DOHH2 (cell line): Measurements from ENCODE around the gene MTG1.

ENCODE experiments used
- H3F3A ChIP-seq: fragments of 200-600 bp; sonication (generic), shearing (Covaris generic); 2 replicates; pipeline ENCODE4 v1.6.0; 2016; ENCODE audit warnings: antibody characterized with exemption, mild to moderate bottlenecking; ENCODE audit not compliant: control insufficient read depth, insufficient read depth
- H3K27ac ChIP-seq: fragments of 200-600 bp; sonication (generic); 2 replicates; pipeline ENCODE4 v1.5.1; 2014; ENCODE audit warnings: low read depth, mild to moderate bottlenecking, low read length, moderate library complexity
- H3K27me3 ChIP-seq: fragments of 200-600 bp; sonication (generic); 2 replicates; pipeline ENCODE4 v1.6.1; 2014; ENCODE audit warnings: mild to moderate bottlenecking, low read length, mixed read lengths; ENCODE audit not compliant: control insufficient read depth
- H3K36me3 ChIP-seq: fragments of 200-600 bp; sonication (generic); 2 replicates; pipeline ENCODE4 v1.6.1; 2014; ENCODE audit warnings: mild to moderate bottlenecking, low read length, moderate library complexity, mixed read lengths; ENCODE audit not compliant: control insufficient read depth
- H3K4me1 ChIP-seq: fragments of 200-600 bp; sonication (generic); 2 replicates; pipeline ENCODE4 v1.6.1; 2014; ENCODE audit warnings: mild to moderate bottlenecking, low read length, mixed read lengths; ENCODE audit not compliant: control insufficient read depth
- H3K4me2 ChIP-seq: fragments of 200-600 bp; sonication (generic); 2 replicates; pipeline ENCODE4 v1.6.0; 2014; ENCODE audit warnings: mild to moderate bottlenecking, low read length, moderate library complexity
- H3K4me3 ChIP-seq: fragments of 200-600 bp; sonication (generic); 2 replicates; pipeline ENCODE4 v1.5.1; 2014; ENCODE audit warnings: mild to moderate bottlenecking, low read length, mixed read lengths
- H3K79me2 ChIP-seq: fragments of 200-600 bp; sonication (generic); 2 replicates; pipeline ENCODE4 v1.6.1; 2014; ENCODE audit warnings: mild to moderate bottlenecking, low read length, mixed read lengths; ENCODE audit not compliant: control insufficient read depth
- H3K9me2 ChIP-seq: fragments of 200-600 bp; sonication (generic); replicated peaks from 2 replicates; pipeline ENCODE4 v1.6.1; 2014; ENCODE audit warnings: mild to moderate bottlenecking, low read length, mixed read lengths; ENCODE audit not compliant: control insufficient read depth
- H3K9me3 ChIP-seq: fragments of 200-600 bp; sonication (generic); 2 replicates; pipeline ENCODE4 v1.6.1; 2014; ENCODE audit warnings: antibody characterized with exemption, low read length, mixed read lengths; ENCODE audit not compliant: control insufficient read depth, insufficient read depth
- H4K20me1 ChIP-seq: fragments of 200-600 bp; sonication (generic); 2 replicates; pipeline ENCODE4 v1.6.0; 2014; ENCODE audit warnings: low read depth, mild to moderate bottlenecking, antibody characterized with exemption, low read length, moderate library complexity; ENCODE audit not compliant: control insufficient read depth, insufficient read depth
- EZH2phosphoT487 ChIP-seq: fragments of 200-600 bp; sonication (generic); IDR thresholded peaks from 2 replicates; pipeline ENCODE4 v1.6.1; 2017; ENCODE audit warnings: borderline replicate concordance, mild to moderate bottlenecking, antibody characterized with exemption, low read length, moderate library complexity, mixed read lengths
- TF ChIP-seq, protein P1 (sequence below): fragments of 200-600 bp; sonication (generic); IDR thresholded peaks from one replicate; pipeline ENCODE4 v1.5.1; 2014; ENCODE audit warnings: antibody characterized with exemption, mild to moderate bottlenecking, low read depth, low read length; ENCODE audit not compliant: poor library complexity, severe bottlenecking

MTG1 gene

DNA sequence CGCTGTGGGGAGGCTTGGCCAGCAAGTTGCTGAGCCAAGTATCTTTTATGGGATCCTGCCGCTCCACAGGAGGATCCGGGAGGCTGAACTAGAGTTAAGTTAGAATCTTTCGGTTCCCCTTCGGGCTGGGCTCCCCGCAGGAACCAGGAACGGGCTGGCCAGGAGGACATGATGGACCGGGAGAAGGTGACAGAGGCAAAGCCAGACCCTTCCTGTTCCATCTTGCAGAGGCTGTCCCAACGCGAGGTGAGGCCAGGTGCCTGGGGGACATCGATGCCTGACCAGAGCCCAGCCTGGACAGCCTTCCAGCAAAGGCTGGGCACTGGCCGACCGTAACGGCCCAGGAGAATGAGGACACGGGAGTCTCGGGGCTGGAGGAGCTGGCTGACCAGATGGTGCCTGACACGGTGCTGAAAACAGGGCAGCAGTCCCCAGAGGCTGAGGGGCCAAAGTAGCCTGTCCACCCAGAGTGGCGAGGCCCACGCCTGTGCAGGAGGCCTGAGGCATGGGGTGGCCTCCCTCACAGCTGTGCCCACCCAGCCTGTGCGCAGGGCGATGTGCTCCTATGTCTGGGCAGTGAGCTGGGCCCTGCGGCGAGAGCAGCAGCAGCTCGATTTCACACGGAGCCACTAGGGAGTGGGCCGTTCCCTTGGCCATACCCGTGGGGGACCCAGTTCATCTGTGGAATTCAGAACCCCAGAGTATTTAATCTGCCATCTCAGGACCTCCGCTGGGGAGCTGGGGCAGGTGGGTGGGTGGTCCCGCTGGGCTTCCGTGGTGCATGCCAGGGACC lies 16.7 kb upstream of the MTG1 start:
- Histone ChIP-seq H3F3A (peaks cover 5% of the 10 kb centered on the region; the same call in 1 of the 2 replicates), H3K4me3 (no peak overlapping the region), H3K9me2 (no peaks in the 10 kb centered on the region), H3K36me3 (no peaks in the 10 kb centered on the region), H4K20me1 (no peaks in the 10 kb centered on the region), H3K79me2 (no peaks in the 10 kb centered on the region), H3K4me1 (peaks cover 28% of the 10 kb centered on the region), H3K4me2 (peak overlapping the region; percentile 100; the same call in 1 of the 2 replicates), H3K9me3 (no peaks in the 10 kb centered on the region), H3K27ac (no peak overlapping the region), H3K27me3 (peaks cover 16% of the 10 kb centered on the region; the same call in 1 of the 2 replicates)
- no peak for TF ChIP-seq EZH2phosphoT487

DNA sequence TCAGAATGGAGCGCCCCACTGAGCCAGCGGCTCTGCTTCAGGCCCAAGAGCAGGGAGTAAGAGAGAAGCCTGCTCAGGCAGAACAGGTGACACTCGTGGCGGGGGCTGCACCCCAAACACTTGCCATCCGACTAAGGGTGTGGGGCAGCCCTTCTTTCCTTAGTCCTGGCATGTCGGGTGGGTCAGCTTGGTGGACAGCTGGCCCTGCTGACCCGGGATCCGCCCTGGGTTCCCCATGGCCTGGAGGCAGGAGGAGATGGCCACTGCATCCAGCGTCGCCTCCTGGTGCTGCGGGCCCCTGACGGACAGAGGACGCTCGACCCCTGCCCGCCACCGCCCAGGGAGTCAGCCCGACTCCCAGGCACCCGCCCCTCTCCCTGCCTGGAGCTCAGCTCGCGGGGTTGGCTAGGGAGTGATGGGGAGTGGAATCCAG lies 16.1 kb upstream of the MTG1 start:
- no peaks in the 10 kb centered on the region for H3K9me2 ChIP-seq

DNA sequence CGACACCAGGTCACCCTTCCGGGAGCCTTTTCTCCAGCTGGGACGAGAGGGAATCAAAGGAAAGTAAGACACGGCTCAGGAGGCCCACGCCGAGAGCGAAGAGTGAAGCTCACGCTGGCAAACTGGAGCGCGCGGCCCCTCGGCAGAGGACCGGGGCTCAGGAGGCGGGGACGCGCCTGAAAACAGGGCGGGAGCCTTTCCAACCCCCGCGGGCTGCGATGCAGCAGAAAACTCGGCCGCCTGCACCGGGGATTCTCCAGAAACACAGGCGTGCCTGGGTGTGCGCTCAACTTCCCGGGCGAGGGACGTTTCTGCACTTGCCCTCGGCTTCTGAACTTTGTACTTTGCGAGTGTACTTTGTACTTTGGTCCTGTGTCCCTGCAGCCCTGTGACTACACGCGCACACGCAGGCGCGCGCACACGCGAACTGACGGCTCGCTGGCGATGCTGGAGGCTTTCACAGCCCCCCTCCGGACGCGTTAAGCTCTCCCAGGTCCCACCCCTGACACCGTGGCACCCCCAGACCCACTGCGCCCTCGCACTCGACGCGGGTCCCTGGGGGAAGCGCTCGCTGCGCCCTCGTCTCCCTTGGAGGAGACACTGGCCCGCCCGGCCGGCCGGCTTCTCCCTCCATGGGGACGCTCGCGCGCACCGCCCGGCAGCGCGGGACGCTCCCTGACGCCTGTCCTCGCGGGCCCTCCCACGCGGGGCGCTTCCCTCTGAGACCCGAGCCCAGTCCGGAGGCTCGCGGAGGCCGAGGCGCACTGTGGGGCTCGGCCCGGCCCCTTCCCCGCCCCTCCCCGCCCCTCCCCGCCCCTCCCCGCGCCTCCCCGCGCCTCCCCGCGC lies 15.5 kb upstream of the MTG1 start:
- Histone ChIP-seq H4K20me1 (no peaks in the 10 kb centered on the region), H3K79me2 (no peaks in the 10 kb centered on the region), H3K27me3 (peaks cover 16% of the 10 kb centered on the region; the same call in 1 of the 2 replicates), H3K27ac (no peak overlapping the region), H3K36me3 (no peaks in the 10 kb centered on the region), H3K4me3 (peak overlapping the region; percentile 83), H3K9me2 (no peaks in the 10 kb centered on the region), H3K4me2 (peak overlapping the region; percentile 100), H3K9me3 (no peaks in the 10 kb centered on the region), H3K4me1 (peaks cover 24% of the 10 kb centered on the region), H3F3A (peaks cover 5% of the 10 kb centered on the region; the same call in 1 of the 2 replicates)
- TF ChIP-seq, protein P1, sequence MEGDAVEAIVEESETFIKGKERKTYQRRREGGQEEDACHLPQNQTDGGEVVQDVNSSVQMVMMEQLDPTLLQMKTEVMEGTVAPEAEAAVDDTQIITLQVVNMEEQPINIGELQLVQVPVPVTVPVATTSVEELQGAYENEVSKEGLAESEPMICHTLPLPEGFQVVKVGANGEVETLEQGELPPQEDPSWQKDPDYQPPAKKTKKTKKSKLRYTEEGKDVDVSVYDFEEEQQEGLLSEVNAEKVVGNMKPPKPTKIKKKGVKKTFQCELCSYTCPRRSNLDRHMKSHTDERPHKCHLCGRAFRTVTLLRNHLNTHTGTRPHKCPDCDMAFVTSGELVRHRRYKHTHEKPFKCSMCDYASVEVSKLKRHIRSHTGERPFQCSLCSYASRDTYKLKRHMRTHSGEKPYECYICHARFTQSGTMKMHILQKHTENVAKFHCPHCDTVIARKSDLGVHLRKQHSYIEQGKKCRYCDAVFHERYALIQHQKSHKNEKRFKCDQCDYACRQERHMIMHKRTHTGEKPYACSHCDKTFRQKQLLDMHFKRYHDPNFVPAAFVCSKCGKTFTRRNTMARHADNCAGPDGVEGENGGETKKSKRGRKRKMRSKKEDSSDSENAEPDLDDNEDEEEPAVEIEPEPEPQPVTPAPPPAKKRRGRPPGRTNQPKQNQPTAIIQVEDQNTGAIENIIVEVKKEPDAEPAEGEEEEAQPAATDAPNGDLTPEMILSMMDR, result no peak
- TF ChIP-seq EZH2phosphoT487, result no peak

More for the DNA sequence above, 16.1 kb upstream of the MTG1 start:
- no peaks in the 10 kb centered on the region for H3K9me3 ChIP-seq
- H3K27me3 ChIP-seq, result peaks cover 16% of the 10 kb centered on the region; the same call in 1 of the 2 replicates
- H4K20me1 ChIP-seq, result no peaks in the 10 kb centered on the region
- peak overlapping the region; percentile 83 for H3K4me3 ChIP-seq
- H3F3A ChIP-seq, result peaks cover 5% of the 10 kb centered on the region; the same call in 1 of the 2 replicates
- H3K79me2 ChIP-seq, result no peaks in the 10 kb centered on the region
- no peak overlapping the region for H3K27ac ChIP-seq
- TF ChIP-seq, protein P1, result no peak
- TF ChIP-seq EZH2phosphoT487, result no peak
- peaks cover 24% of the 10 kb centered on the region for H3K4me1 ChIP-seq
- H3K4me2 ChIP-seq, result peak overlapping the region; percentile 100
- no peaks in the 10 kb centered on the region for H3K36me3 ChIP-seq
